IPS-NIHi7 (cell line): ENCODE data around the gene PCDHGA12.
A peak's percentile ranks its signal among the peaks of the same experiment; 100 is the strongest.
"Not testable (repeated sequence)": the region's sequence is repeated elsewhere in the genome, so short reads cannot be mapped to it uniquely, and the experiment has no call there.

Source experiments
- DNase-seq: peaks from one replicate; pipeline ENCODE4 v3.0.0; 2012; ENCODE audit warnings: mixed read lengths; ENCODE audit errors: extremely low spot score

PCDHGA12 gene

GRCh38 chr5:141430332-141431113 lies at the start of gene PCDHGA12:
Gene PCDHGA12 (plus strand): TSS chr5:141430507. CDS start chr5:141430760, 253 bp downstream.
- no peak for DNase-seq

GRCh38 chr5:141382469-141383294 lies 47.6 kb upstream of the PCDHGA12 start, which contains the start of gene PCDHGA7:
Gene PCDHGA7 (plus strand): TSS chr5:141382742. CDS start chr5:141382900, 158 bp downstream.
- DNase-seq: no peak

- no peak for DNase-seq
These were observed 47.0 kb upstream of the PCDHGA12 start for GRCh38 chr5:141383345-141383744.

- DNase-seq: no peak
These were observed 45.6 kb upstream of the PCDHGA12 start for GRCh38 chr5:141384471-141385267.

GRCh38 chr5:141387557-141388311 lies 42.6 kb upstream of the PCDHGA12 start, which contains the start of gene PCDHGB4:
Gene PCDHGB4 (plus strand): TSS chr5:141387698. CDS start chr5:141387885, 187 bp downstream.
- DNase-seq: peak; percentile 58

- DNase-seq: no peak
These were observed 41.6 kb upstream of the PCDHGA12 start for GRCh38 chr5:141388661-141389060.

- DNase-seq: no peak
These were observed 40.9 kb upstream of the PCDHGA12 start for GRCh38 chr5:141389153-141390042.

GRCh38 chr5:141392429-141393198 lies 37.7 kb upstream of the PCDHGA12 start, which contains the start of gene PCDHGA8:
Gene PCDHGA8 (plus strand): TSS chr5:141392633. CDS start chr5:141392814, 181 bp downstream.
- no peak for DNase-seq

GRCh38 chr5:141393267-141393666 lies 37.0 kb upstream of the PCDHGA12 start:
- DNase-seq: no peak

GRCh38 chr5:141394401-141395187 lies 35.7 kb upstream of the PCDHGA12 start:
- not testable (repeated sequence) for DNase-seq

- DNase-seq: not testable (repeated sequence)
These were observed 32.4 kb upstream of the PCDHGA12 start, which contains the start of gene PCDHGB5 for GRCh38 chr5:141397756-141398551. Gene PCDHGB5 (plus strand): TSS chr5:141397947. CDS start chr5:141398128, 181 bp downstream.

- DNase-seq: no peak
These were observed 31.7 kb upstream of the PCDHGA12 start for GRCh38 chr5:141398608-141399007.

GRCh38 chr5:141399555-141400258 lies 30.6 kb upstream of the PCDHGA12 start:
- DNase-seq: no peak

GRCh38 chr5:141402553-141403243 lies 27.6 kb upstream of the PCDHGA12 start, which contains the start of gene PCDHGA9:
Gene PCDHGA9 (plus strand): TSS chr5:141402778. CDS start chr5:141402953, 175 bp downstream.
- DNase-seq: peak; percentile 17

- no peak for DNase-seq
These were observed 26.9 kb upstream of the PCDHGA12 start for GRCh38 chr5:141403387-141403786.
